Ishikawa (cell line): ENCODE results near the gene SCYGR4.

ENCODE experiments used
- CEBPB ChIP-seq: IDR thresholded peaks from 2 replicates; pipeline ENCODE4 v1.6.1; 2012
- CREB1 ChIP-seq: IDR thresholded peaks from 2 replicates; pipeline ENCODE4 v1.6.1; 2012; ENCODE audit warnings: low read depth
- EGR1 ChIP-seq: IDR thresholded peaks from 2 replicates; pipeline ENCODE4 v1.6.1; 2012
- EP300 ChIP-seq: IDR thresholded peaks from 2 replicates; pipeline ENCODE4 v1.6.1; 2012; ENCODE audit warnings: borderline replicate concordance
- FOXM1 ChIP-seq: IDR thresholded peaks from 2 replicates; pipeline ENCODE4 v1.6.1; 2012; ENCODE audit warnings: low read depth, borderline replicate concordance
- NFIC ChIP-seq: IDR thresholded peaks from 2 replicates; pipeline ENCODE4 v1.6.1; 2012
- RAD21 ChIP-seq: IDR thresholded peaks from 2 replicates; pipeline ENCODE4 v1.6.1; 2012; ENCODE audit warnings: low read depth
- TAF1 ChIP-seq: IDR thresholded peaks from 2 replicates; pipeline ENCODE4 v1.6.1; 2012; ENCODE audit warnings: low read depth, mild to moderate bottlenecking
- TCF12 ChIP-seq: IDR thresholded peaks from 2 replicates; pipeline ENCODE4 v1.6.1; 2012; ENCODE audit warnings: low read depth
- TEAD4 ChIP-seq: IDR thresholded peaks from 2 replicates; pipeline ENCODE4 v1.6.1; 2012
- USF1 ChIP-seq: IDR thresholded peaks from 2 replicates; pipeline ENCODE4 v1.6.1; 2012
- YY1 ChIP-seq: IDR thresholded peaks from 2 replicates; pipeline ENCODE4 v1.6.1; 2012; ENCODE audit warnings: low read depth
- ZBTB7A ChIP-seq: IDR thresholded peaks from 2 replicates; pipeline ENCODE4 v1.6.1; 2012; ENCODE audit warnings: low read depth
- TF ChIP-seq, protein P1 (sequence below): IDR thresholded peaks from 2 replicates; pipeline ENCODE4 v1.6.1; 2012; ENCODE audit warnings: low read depth, mild to moderate bottlenecking
- TF ChIP-seq, protein P2 (sequence below): IDR thresholded peaks from 2 replicates; pipeline ENCODE4 v1.6.1; 2012

SCYGR4 gene

DNA sequence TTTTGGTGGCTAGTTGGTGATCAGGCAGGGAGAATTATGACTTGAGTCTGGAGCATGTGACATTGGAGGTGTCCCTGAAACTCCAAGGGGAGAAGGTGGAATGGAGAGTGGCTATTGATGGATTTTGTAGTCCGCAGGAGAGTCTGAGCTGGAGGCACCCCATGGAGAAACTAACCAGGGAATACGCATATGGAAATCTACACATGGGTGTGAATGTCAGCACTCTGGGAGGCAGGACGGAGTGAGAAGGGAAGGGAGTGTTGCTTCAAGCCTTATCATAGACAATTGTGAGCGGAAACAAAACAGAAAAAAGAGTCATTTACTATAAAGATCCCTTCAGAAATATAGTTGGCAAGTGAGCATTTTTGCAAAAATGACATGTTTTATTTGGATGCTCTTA lies 667 bp upstream of the SCYGR4 start:
- no peak for TF ChIP-seq EGR1

- TF ChIP-seq USF1: no peak
- no peak for TF ChIP-seq FOXM1
- TF ChIP-seq EP300: no peak
- no peak for TF ChIP-seq YY1
- no peak for TF ChIP-seq NFIC
- TF ChIP-seq CEBPB: no peak
- TF ChIP-seq, protein P1, sequence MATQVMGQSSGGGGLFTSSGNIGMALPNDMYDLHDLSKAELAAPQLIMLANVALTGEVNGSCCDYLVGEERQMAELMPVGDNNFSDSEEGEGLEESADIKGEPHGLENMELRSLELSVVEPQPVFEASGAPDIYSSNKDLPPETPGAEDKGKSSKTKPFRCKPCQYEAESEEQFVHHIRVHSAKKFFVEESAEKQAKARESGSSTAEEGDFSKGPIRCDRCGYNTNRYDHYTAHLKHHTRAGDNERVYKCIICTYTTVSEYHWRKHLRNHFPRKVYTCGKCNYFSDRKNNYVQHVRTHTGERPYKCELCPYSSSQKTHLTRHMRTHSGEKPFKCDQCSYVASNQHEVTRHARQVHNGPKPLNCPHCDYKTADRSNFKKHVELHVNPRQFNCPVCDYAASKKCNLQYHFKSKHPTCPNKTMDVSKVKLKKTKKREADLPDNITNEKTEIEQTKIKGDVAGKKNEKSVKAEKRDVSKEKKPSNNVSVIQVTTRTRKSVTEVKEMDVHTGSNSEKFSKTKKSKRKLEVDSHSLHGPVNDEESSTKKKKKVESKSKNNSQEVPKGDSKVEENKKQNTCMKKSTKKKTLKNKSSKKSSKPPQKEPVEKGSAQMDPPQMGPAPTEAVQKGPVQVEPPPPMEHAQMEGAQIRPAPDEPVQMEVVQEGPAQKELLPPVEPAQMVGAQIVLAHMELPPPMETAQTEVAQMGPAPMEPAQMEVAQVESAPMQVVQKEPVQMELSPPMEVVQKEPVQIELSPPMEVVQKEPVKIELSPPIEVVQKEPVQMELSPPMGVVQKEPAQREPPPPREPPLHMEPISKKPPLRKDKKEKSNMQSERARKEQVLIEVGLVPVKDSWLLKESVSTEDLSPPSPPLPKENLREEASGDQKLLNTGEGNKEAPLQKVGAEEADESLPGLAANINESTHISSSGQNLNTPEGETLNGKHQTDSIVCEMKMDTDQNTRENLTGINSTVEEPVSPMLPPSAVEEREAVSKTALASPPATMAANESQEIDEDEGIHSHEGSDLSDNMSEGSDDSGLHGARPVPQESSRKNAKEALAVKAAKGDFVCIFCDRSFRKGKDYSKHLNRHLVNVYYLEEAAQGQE: no peak
- TF ChIP-seq, protein P2, sequence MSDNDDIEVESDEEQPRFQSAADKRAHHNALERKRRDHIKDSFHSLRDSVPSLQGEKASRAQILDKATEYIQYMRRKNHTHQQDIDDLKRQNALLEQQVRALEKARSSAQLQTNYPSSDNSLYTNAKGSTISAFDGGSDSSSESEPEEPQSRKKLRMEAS: no peak
- TF ChIP-seq EGR1: no peak
Observed at GRCh38 chr2:227623226-227623625, 5.9 kb downstream of the SCYGR4 start.

- no peak for TF ChIP-seq FOXM1
- TF ChIP-seq NFIC: no peak
- TF ChIP-seq TAF1: no peak
- TF ChIP-seq, protein P1: no peak
- TF ChIP-seq EP300: no peak
- no peak for TF ChIP-seq TCF12
- TF ChIP-seq RAD21: no peak
- no peak for TF ChIP-seq CREB1
- no peak for TF ChIP-seq ZBTB7A
- TF ChIP-seq TEAD4: no peak
- no peak for TF ChIP-seq EGR1
Observed at GRCh38 chr2:227625420-227625819, 8.1 kb downstream of the SCYGR4 start.

DNA sequence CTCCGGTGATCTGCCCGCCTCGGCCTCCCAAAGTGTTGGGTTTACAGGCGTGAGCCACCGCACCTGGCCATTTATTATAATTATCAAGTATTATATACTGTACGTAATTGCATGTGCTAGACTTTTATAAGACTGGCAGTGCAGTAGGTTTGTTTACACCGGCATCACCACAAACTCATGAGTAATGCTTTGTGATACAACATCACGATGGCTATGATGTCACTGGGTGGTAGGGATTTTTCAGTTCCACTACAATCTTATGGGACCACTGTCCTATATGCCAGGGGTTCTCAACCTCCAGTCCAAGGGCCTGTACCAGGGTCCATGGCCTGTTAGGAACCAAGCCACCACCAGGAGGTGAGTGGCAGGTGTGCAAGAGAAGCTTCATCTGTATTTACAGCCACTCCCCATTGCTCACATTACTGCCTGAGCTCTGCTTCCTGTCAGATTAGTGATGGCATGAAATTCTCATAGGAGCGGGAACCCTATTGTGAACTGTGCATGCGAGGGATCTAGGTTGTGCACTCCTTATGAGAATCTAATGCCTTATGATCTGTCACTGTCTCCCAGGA lies 9.4 kb downstream of the SCYGR4 start:
- TF ChIP-seq NFIC: no peak
- TF ChIP-seq, protein P1: no peak
- TF ChIP-seq YY1: no peak
- TF ChIP-seq, protein P2: no peak
- TF ChIP-seq ZBTB7A: no peak
- no peak for TF ChIP-seq TEAD4
- TF ChIP-seq USF1: no peak
- no peak for TF ChIP-seq CEBPB
- TF ChIP-seq EGR1: no peak
- no peak for TF ChIP-seq FOXM1
- TF ChIP-seq TAF1: no peak
- TF ChIP-seq CREB1: no peak
- TF ChIP-seq RAD21: no peak
- no peak for TF ChIP-seq TCF12
- TF ChIP-seq EP300: no peak

GRCh38 chr2:227627769-227628168 lies 10.5 kb downstream of the SCYGR4 start:
- no peak for TF ChIP-seq CREB1
